Neural cell (in vitro differentiated cells): Measurements from ENCODE around the gene RFX7. TPM values are rescaled to one million over a fixed set of nuclear protein-coding genes. Genes with fewer than 3 reads are reported as not detected.
"Not testable (repeated sequence)": the region's sequence is repeated elsewhere in the genome, so short reads cannot be mapped to it uniquely, and the experiment has no call there.

Source experiments
- H2AFZ ChIP-seq: fragments of 200-600, 300-800 bp; sonication (generic), shearing (Covaris generic); 2 replicates; pipeline ENCODE4 v1.6.0; 2014; ENCODE audit warnings: low read depth, mild to moderate bottlenecking, antibody characterized with exemption, low read length, moderate library complexity
- H3F3A ChIP-seq: fragments of 200-600 bp; shearing (Covaris generic); 2 replicates; pipeline ENCODE4 v1.6.1; 2016; ENCODE audit warnings: mild to moderate bottlenecking, moderate library complexity, mixed read lengths, antibody characterized with exemption, low read length; ENCODE audit not compliant: insufficient read depth, poor library complexity, severe bottlenecking
- H3K27ac ChIP-seq: fragments of 200-600, 300-800 bp; sonication (generic), shearing (Covaris generic); 2 replicates; pipeline ENCODE4 v1.5.1; 2014; ENCODE audit warnings: mild to moderate bottlenecking, low read length, moderate library complexity
- H3K27me3 ChIP-seq: fragments of 300-800, 200-600 bp; sonication (generic), shearing (Covaris generic); 2 replicates; pipeline ENCODE4 v1.6.0; 2014; ENCODE audit warnings: mild to moderate bottlenecking, low read depth, low read length, moderate library complexity; ENCODE audit not compliant: insufficient read depth
- H3K36me3 ChIP-seq: fragments of 300-800, 200-600 bp; sonication (generic), shearing (Covaris generic); 2 replicates; pipeline ENCODE4 v1.5.1; 2014; ENCODE audit warnings: mild to moderate bottlenecking, antibody characterized with exemption, low read length, moderate library complexity; ENCODE audit not compliant: insufficient read depth
- H3K4me2 ChIP-seq: fragments of 300-800, 200-600 bp; sonication (generic), shearing (Covaris generic); 2 replicates; pipeline ENCODE4 v1.6.0; 2014; ENCODE audit warnings: mild to moderate bottlenecking, low read length
- H3K4me3 ChIP-seq: fragments of 300-800, 200-600 bp; sonication (generic), shearing (Covaris generic); 2 replicates; pipeline ENCODE4 v1.5.1; 2014; ENCODE audit warnings: mild to moderate bottlenecking, low read length, moderate library complexity
- H3K79me2 ChIP-seq: fragments of 200-600 bp; shearing (Covaris generic); replicated peaks from 2 replicates; pipeline ENCODE4 v1.6.0; 2014; ENCODE audit warnings: mild to moderate bottlenecking, low read length, moderate library complexity; ENCODE audit not compliant: insufficient read depth
- H3K9ac ChIP-seq: fragments of 300-800, 200-600 bp; sonication (generic), shearing (Covaris generic); 2 replicates; pipeline ENCODE4 v1.6.1; 2016; ENCODE audit warnings: mild to moderate bottlenecking, low read length, mixed read lengths
- H3K9me2 ChIP-seq: fragments of 200-600 bp; shearing (Covaris generic); 2 replicates; pipeline ENCODE4 v1.6.1; 2016; ENCODE audit warnings: mild to moderate bottlenecking, low read length, mixed read lengths; ENCODE audit not compliant: insufficient read depth
- H3K9me3 ChIP-seq: fragments of 200-600, 300-800 bp; sonication (generic), shearing (Covaris generic); 2 replicates; pipeline ENCODE4 v1.6.1; 2016; ENCODE audit warnings: mild to moderate bottlenecking, mixed run types, low read length, moderate library complexity, mixed read lengths
- H4K20me1 ChIP-seq: fragments of 200-600 bp; shearing (Covaris generic); 2 replicates; pipeline ENCODE4 v1.6.1; 2016; ENCODE audit warnings: mild to moderate bottlenecking, mixed run types; ENCODE audit not compliant: insufficient read depth
- EP300 ChIP-seq: fragments of 450-650 bp; conservative IDR thresholded peaks from 2 replicates; pipeline ENCODE4 v1.6.1; 2014; ENCODE audit warnings: antibody characterized with exemption, mild to moderate bottlenecking, moderate library complexity; ENCODE audit not compliant: poor library complexity, severe bottlenecking
- EZH2 ChIP-seq: fragments of 200-600, 300-800 bp; shearing (Covaris generic), sonication (generic); IDR thresholded peaks from 2 replicates; pipeline ENCODE4 v1.6.1; 2014; ENCODE audit warnings: antibody characterized with exemption, low read length, borderline replicate concordance, mild to moderate bottlenecking; ENCODE audit not compliant: insufficient read depth, poor library complexity, severe bottlenecking
- MXI1 ChIP-seq: fragments of 450-650 bp; conservative IDR thresholded peaks from 2 replicates; pipeline ENCODE4 v1.6.1; 2014; ENCODE audit warnings: antibody characterized with exemption, mild to moderate bottlenecking; ENCODE audit not compliant: poor library complexity, severe bottlenecking
- POLR2AphosphoS5 ChIP-seq: IDR thresholded peaks from 2 replicates; pipeline ENCODE4 v1.6.1; 2012
- RAD21 ChIP-seq: fragments of 450-650 bp; conservative IDR thresholded peaks from 2 replicates; pipeline ENCODE4 v1.6.1; 2014; ENCODE audit warnings: antibody characterized with exemption, mild to moderate bottlenecking, moderate library complexity
- SMC3 ChIP-seq: fragments of 450-650 bp; conservative IDR thresholded peaks from 2 replicates; pipeline ENCODE4 v1.6.1; 2014; ENCODE audit warnings: antibody characterized with exemption, mild to moderate bottlenecking, moderate library complexity; ENCODE audit not compliant: poor library complexity
- TAF1 ChIP-seq: IDR thresholded peaks from 2 replicates; pipeline ENCODE4 v1.6.1; 2012; ENCODE audit warnings: low read depth
- polyA plus RNA-seq: library from polyadenylated mRNA; depleted of rRNA; stranded (reverse); fragments of >200 nt; gene quantifications from 2 replicates; pipeline ENCODE4 v1.2.3, GENCODE V29; 2014
- TF ChIP-seq, protein P1 (sequence below): fragments of 450-650 bp; IDR thresholded peaks from 2 replicates; pipeline ENCODE4 v1.5.1; 2014; ENCODE audit warnings: antibody characterized with exemption, mild to moderate bottlenecking, moderate library complexity; ENCODE audit not compliant: poor library complexity, severe bottlenecking
- TF ChIP-seq, protein P2 (sequence below): IDR thresholded peaks from 2 replicates; pipeline ENCODE4 v1.6.1; 2012; ENCODE audit warnings: borderline replicate concordance

Gene RFX7
- polyA plus RNA-seq, 1 donor from 2014 or later: 12.9 TPM

DNA sequence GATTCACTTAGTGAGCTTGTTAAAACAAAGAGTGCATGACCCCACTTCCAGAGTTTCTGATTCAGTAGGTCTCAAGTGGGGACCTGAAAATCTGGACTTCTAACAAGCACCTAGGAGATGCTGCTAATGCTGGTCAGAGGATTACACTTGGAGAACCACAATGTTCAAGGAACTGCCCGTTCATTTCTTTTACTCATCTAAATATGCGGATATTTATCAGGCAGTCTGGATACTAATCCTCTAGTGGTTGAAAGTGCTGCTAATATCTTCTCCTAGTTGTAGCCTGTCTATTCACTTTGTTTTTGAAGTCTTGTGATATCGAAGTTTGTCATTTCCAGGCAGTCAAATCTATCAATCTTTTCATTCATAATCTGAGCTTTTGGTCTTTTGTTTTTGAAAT lies 86.8 kb downstream of the RFX7 start:
- H3K79me2 ChIP-seq: peaks cover 34% of the 10 kb centered on the region
- no peak overlapping the region for H3K4me3 ChIP-seq
- H2AFZ ChIP-seq: no peak overlapping the region
- TF ChIP-seq, protein P1, sequence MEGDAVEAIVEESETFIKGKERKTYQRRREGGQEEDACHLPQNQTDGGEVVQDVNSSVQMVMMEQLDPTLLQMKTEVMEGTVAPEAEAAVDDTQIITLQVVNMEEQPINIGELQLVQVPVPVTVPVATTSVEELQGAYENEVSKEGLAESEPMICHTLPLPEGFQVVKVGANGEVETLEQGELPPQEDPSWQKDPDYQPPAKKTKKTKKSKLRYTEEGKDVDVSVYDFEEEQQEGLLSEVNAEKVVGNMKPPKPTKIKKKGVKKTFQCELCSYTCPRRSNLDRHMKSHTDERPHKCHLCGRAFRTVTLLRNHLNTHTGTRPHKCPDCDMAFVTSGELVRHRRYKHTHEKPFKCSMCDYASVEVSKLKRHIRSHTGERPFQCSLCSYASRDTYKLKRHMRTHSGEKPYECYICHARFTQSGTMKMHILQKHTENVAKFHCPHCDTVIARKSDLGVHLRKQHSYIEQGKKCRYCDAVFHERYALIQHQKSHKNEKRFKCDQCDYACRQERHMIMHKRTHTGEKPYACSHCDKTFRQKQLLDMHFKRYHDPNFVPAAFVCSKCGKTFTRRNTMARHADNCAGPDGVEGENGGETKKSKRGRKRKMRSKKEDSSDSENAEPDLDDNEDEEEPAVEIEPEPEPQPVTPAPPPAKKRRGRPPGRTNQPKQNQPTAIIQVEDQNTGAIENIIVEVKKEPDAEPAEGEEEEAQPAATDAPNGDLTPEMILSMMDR: no peak
- TF ChIP-seq SMC3 (no peak), EZH2 (no peak), RAD21 (no peak)
- H3K4me2 ChIP-seq: no peak overlapping the region
- H3K9me2 ChIP-seq: no peaks in the 10 kb centered on the region
- H3K36me3 ChIP-seq: no peaks in the 10 kb centered on the region
- no peak overlapping the region for H3K27ac ChIP-seq
- no peaks in the 10 kb centered on the region for H4K20me1 ChIP-seq
- H3K9me3 ChIP-seq: no peaks in the 10 kb centered on the region
- no peaks in the 10 kb centered on the region for H3K27me3 ChIP-seq
- H3F3A ChIP-seq: no peaks in the 10 kb centered on the region
- H3K9ac ChIP-seq: no peak overlapping the region

DNA sequence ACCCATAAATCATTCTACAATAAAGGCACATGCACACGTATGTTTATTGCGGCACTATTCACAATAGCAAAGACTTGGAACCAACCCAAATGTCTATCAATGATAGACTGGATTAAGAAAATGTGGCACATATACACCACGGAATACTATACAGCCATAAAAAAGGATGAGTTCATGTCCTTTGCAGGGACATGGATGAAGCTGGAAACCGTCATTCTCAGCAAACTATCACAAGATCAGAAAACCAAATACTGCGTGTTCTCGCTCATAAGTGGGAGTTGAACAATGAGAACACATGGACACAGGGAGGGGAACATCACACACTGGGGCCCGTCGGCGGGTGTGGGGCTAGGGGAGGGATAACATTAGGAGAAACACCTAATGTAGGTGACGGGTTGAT lies 88.4 kb downstream of the RFX7 start:
- not testable (repeated sequence) for H3K36me3 ChIP-seq, H3K9ac ChIP-seq, H3K4me2 ChIP-seq, H4K20me1 ChIP-seq, H3K4me3 ChIP-seq, H3K9me3 ChIP-seq, H2AFZ ChIP-seq, H3F3A ChIP-seq, H3K27ac ChIP-seq, H3K9me2 ChIP-seq, H3K27me3 ChIP-seq
- peaks cover 39% of the 10 kb centered on the region for H3K79me2 ChIP-seq

DNA sequence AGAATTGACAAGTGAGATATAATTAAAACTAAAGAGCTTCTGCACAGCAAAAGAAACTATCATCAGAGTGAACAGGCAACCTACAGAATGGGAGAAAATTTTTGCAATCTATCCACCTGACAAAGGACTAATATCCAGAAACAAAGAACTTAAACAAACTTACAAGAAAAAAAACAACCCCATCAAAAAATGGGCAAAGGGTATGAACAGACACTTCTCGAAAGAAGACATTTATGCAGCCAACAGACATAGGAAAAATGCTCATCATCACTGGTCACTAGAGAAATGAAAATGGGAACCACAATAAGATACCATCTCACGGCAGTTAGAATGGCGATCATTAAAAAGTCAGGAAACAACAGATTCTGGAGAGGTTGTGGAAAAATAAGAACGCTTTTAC lies 88.9 kb downstream of the RFX7 start:
- H2AFZ ChIP-seq, H3K9me3 ChIP-seq, H3K36me3 ChIP-seq, H3K27ac ChIP-seq, H4K20me1 ChIP-seq, H3F3A ChIP-seq, H3K27me3 ChIP-seq, H3K4me2 ChIP-seq, H3K9me2 ChIP-seq, H3K9ac ChIP-seq, H3K4me3 ChIP-seq: not testable (repeated sequence)
- peaks cover 36% of the 10 kb centered on the region for H3K79me2 ChIP-seq

DNA sequence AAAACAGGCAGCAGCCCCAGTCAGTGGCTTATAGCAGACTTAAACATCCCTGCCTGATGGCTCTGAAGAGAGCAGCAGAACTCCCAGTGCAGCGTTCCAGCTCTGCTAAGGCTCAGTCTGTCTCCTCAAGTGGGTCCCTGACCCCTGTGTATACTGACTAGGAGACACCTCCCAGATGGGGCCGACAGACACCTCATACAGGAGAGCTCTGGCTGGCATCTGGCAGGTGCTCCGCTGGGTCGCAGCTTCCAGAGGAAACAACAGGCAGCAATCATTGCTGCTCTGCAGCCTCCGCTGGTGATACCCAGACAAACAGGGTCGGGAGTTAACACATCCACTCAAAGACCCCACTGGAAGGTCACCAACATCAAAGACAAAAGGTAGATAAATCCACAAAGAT lies 93.5 kb downstream of the RFX7 start:
- Histone ChIP-seq H3K27me3 (no peaks in the 10 kb centered on the region), H3K9me2 (no peaks in the 10 kb centered on the region), H3K9me3 (no peaks in the 10 kb centered on the region), H3K9ac (no peak overlapping the region), H3K4me2 (no peak overlapping the region), H2AFZ (no peak overlapping the region), H3K27ac (no peak overlapping the region), H4K20me1 (no peaks in the 10 kb centered on the region), H3K36me3 (peaks cover 4% of the 10 kb centered on the region), H3K4me3 (no peak overlapping the region), H3K79me2 (peaks cover 38% of the 10 kb centered on the region), H3F3A (no peaks in the 10 kb centered on the region)
- TF ChIP-seq, protein P1: no peak
- no peak for TF ChIP-seq SMC3
- TF ChIP-seq EP300: no peak
- TF ChIP-seq RAD21: no peak
- TF ChIP-seq POLR2AphosphoS5: no peak
- no peak for TF ChIP-seq TAF1
- TF ChIP-seq, protein P2, sequence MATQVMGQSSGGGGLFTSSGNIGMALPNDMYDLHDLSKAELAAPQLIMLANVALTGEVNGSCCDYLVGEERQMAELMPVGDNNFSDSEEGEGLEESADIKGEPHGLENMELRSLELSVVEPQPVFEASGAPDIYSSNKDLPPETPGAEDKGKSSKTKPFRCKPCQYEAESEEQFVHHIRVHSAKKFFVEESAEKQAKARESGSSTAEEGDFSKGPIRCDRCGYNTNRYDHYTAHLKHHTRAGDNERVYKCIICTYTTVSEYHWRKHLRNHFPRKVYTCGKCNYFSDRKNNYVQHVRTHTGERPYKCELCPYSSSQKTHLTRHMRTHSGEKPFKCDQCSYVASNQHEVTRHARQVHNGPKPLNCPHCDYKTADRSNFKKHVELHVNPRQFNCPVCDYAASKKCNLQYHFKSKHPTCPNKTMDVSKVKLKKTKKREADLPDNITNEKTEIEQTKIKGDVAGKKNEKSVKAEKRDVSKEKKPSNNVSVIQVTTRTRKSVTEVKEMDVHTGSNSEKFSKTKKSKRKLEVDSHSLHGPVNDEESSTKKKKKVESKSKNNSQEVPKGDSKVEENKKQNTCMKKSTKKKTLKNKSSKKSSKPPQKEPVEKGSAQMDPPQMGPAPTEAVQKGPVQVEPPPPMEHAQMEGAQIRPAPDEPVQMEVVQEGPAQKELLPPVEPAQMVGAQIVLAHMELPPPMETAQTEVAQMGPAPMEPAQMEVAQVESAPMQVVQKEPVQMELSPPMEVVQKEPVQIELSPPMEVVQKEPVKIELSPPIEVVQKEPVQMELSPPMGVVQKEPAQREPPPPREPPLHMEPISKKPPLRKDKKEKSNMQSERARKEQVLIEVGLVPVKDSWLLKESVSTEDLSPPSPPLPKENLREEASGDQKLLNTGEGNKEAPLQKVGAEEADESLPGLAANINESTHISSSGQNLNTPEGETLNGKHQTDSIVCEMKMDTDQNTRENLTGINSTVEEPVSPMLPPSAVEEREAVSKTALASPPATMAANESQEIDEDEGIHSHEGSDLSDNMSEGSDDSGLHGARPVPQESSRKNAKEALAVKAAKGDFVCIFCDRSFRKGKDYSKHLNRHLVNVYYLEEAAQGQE: no peak
- no peak for TF ChIP-seq EZH2
- no peak for TF ChIP-seq MXI1
